ENCODE measurements around the gene GDI1. TPM values are rescaled to one million over a fixed set of nuclear protein-coding genes. Genes with fewer than 3 reads are reported as not detected.

The GDI1 gene
- total RNA-seq, 4 donors from 2014 or later = 105 to 160 (median 121) TPM

DNA sequence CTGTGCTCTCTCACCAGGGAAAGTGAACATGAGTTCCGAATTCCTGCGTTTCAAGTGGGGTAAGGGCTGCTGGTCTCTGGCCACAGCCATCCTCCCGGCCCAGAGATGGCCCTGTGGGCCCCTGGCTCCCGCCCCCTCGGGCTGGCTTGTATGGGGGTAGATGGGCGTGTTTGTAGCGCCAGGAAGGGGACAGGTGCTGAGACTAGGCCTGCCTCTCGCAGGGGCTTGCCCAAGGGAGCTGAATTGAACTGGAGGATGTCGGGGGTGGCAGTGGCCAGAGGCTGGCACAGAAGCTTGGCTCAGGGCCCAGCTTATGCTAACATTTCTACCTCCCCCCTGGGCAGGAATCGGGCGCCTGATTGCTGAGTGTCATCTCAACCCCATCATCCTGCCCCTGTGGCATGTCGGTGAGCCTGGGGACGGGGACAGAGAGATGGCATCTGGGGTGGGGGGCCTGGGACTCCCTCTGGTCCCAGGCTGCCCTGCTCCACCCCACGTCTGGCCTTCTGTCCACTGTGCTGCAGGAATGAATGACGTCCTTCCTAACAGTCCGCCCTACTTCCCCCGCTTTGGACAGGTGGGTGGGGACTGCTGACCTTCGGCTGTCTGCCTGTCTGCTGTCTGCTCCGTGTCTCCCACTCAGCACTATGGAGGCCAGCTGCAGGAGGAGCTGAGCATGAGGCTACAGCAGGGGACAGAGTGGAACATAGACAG, 17.1 kb upstream of the GDI1 start:
- no CpG with 5 or more reads among the region's 19 CpGs for WGBS, 2 donors (ENCODE audit: low coverage in 1 of 2)
- Histone ChIP-seq H3K27me3 (no peaks in the 10 kb centered on the region), H3K4me3 (no peak overlapping the region), H3K4me1 (peaks cover 0 to 12% (median 0%) of the 10 kb centered on the region in 3 donors), H3K9me3 (no peaks in the 10 kb centered on the region), H3K27ac (peak overlapping the region in 2 of 4 donors; percentile 56 to 57), H3K36me3 (peaks cover 0 to 9% of the 10 kb centered on the region in 2 donors)
- TF ChIP-seq EP300 (IDR thresholded peaks at IDR 0.05) (no peak), POLR2A (IDR thresholded peaks at IDR 0.05) (no peak), POLR2AphosphoS5 (IDR thresholded peaks at IDR 0.05) (no peak)
- TF ChIP-seq, protein P1, sequence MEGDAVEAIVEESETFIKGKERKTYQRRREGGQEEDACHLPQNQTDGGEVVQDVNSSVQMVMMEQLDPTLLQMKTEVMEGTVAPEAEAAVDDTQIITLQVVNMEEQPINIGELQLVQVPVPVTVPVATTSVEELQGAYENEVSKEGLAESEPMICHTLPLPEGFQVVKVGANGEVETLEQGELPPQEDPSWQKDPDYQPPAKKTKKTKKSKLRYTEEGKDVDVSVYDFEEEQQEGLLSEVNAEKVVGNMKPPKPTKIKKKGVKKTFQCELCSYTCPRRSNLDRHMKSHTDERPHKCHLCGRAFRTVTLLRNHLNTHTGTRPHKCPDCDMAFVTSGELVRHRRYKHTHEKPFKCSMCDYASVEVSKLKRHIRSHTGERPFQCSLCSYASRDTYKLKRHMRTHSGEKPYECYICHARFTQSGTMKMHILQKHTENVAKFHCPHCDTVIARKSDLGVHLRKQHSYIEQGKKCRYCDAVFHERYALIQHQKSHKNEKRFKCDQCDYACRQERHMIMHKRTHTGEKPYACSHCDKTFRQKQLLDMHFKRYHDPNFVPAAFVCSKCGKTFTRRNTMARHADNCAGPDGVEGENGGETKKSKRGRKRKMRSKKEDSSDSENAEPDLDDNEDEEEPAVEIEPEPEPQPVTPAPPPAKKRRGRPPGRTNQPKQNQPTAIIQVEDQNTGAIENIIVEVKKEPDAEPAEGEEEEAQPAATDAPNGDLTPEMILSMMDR (IDR thresholded peaks at IDR 0.05) = no peak
- peak; percentile 65 for ATAC-seq

DNA sequence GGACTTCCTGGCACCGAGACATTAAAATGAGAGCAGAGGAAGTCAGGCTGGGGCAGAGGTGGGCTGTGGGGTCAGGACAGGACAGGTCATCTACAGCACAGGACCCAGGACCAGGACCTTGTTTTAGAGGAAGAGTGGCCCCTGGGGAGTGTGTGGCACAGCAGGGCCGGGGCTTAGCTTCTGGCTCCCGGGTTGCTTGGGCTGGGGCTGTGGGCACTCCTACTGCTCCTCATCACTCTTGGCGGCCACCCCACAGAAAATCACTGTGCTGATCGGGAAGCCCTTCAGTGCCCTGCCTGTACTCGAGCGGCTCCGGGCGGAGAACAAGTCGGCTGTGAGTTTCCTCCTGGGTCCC, 16.6 kb upstream of the GDI1 start:
- ATAC-seq = peak; percentile 14
- TF ChIP-seq POLR2AphosphoS5 (IDR thresholded peaks at IDR 0.05) (no peak), POLR2A (IDR thresholded peaks at IDR 0.05) (no peak), EP300 (IDR thresholded peaks at IDR 0.05) (no peak)
- TF ChIP-seq, protein P1 (IDR thresholded peaks at IDR 0.05) = no peak
- Histone ChIP-seq H3K4me3 (no peak overlapping the region), H3K27ac (peak overlapping the region in 1 of 4 donors; percentile 56), H3K27me3 (no peaks in the 10 kb centered on the region), H3K36me3 (peaks cover 0 to 6% of the 10 kb centered on the region in 2 donors), H3K9me3 (no peaks in the 10 kb centered on the region), H3K4me1 (peaks cover 0 to 12% (median 0%) of the 10 kb centered on the region in 3 donors)
- no CpG with 5 or more reads among the region's 10 CpGs for WGBS, 2 donors (ENCODE audit: low coverage in 1 of 2)

DNA sequence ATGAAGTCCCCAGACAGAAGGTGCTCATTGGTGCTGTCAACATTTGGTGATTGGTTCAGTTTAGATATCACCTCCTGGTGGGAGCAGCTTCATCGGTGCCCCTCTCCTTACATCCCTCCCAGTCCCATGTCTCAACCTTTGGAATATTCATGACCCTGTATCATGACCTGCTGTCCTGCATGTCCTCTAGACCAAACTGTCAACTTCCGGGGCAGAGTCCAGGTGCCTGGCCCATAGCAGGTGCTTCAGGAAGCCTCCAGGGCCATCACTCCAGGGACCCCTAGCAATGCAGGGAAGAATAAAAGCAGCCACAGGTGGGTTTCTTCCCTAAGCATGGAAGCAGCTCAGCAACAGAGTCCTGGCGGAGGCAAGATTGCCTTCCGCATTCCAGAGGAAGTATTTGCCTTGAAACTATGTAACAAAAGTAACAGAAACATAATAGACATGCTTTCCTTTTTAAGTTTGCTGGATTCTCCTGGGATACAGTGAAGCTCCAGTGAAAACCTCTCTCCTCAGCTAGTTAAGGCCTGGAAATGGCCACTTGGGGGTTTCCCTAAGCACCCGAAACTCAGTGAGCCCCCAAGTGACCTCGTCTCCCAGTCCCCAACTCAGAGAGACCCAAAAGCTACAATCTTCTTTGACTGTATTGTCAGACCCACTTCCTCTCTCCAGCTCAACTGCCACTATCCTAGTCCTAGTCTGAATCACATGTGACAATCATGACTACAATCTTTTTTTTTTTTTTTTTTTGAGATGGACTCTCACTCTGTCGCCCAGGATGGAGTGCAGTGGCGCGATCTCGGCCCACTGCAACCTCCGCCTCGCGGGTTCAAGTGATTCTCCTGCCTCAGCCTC, 9.8 kb upstream of the GDI1 start:
- no peak for ATAC-seq
- H3K27ac ChIP-seq = peak overlapping the region in 2 of 4 donors; percentile 83 to 89
- WGBS, 2 donors (ENCODE audit: low coverage in 1 of 2) = 91 to 100% methylated on average over 1 to 3 of the region's 13 CpGs
- H3K9me3 ChIP-seq = no peaks in the 10 kb centered on the region
- no peaks in the 10 kb centered on the region for H3K27me3 ChIP-seq
- H3K4me3 ChIP-seq = peak overlapping the region in 1 of 2 donors; percentile 73
- peaks cover 0 to 8% of the 10 kb centered on the region in 2 donors for H3K36me3 ChIP-seq
- H3K4me1 ChIP-seq = peaks cover 0 to 39% (median 0%) of the 10 kb centered on the region in 3 donors
- no peak for TF ChIP-seq EP300 (IDR thresholded peaks at IDR 0.05)
- TF ChIP-seq POLR2A (IDR thresholded peaks at IDR 0.05) = no peak
- no peak for TF ChIP-seq POLR2AphosphoS5 (IDR thresholded peaks at IDR 0.05)
- TF ChIP-seq, protein P1 (IDR thresholded peaks at IDR 0.05) = no peak

DNA sequence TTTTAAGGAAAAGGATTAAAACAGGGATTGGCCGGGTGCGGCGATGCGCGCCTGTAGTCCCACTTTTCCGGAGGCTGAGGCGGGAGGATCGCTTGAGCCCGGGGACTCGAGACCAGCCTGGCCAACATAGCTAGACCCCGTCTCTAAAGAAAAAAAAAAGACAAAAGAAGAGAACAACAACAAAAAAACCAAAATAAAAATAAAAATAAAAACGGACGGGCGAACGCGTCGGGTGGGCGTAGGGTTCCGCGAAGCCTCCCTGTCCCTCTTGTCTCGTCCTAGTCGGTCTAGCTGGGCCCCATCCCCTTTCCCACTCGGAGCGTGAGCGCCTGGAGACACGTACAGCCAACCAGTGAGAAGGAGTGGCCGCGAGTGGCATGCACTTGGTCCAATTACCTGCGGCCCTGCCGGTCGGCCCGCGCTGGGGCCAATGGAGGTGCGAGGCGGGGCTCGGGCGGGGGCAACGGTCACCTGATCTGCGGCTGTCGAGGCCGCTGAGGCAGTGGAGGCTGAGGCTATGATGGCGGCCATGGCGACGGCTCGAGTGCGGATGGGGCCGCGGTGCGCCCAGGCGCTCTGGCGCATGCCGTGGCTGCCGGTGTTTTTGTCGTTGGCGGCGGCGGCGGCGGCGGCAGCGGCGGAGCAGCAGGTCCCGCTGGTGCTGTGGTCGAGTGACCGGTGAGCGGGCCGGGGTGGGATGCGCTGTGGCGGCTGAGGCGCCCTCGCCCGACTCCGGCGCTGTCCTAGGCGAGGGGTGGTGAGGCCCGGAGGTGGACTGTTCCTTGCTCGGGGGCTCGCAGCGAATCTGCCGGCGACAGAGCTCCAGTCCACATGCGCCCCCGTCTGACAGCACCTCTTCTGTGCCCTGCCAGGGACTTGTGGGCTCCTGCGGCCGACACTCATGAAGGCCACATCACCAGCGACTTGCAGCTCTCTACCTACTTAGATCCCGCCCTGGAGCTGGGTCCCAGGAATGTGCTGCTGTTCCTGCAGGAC, 8.5 kb upstream of the GDI1 start, which contains the start of gene ATP6AP1:
Gene ATP6AP1 (plus strand): TSS at position 502 of the 996 bp plus-strand sequence. CDS start 16 bp downstream, at position 518.
- no peaks in the 10 kb centered on the region for H3K9me3 ChIP-seq
- H3K27me3 ChIP-seq = no peaks in the 10 kb centered on the region
- H3K27ac ChIP-seq = peak within 1 kb of the TSS; percentile 45 to 89 (median 86)

More for the DNA sequence above, 8.5 kb upstream of the GDI1 start, which contains the start of gene ATP6AP1:
- peak; percentile 98 for ATAC-seq
- peaks cover 0 to 39% (median 0%) of the 10 kb centered on the region in 3 donors for H3K4me1 ChIP-seq
- 19 to 27% methylated on average over 4 to 13 of the region's 87 CpGs for WGBS, 2 donors (ENCODE audit: low coverage in 1 of 2)
- TF ChIP-seq POLR2A (IDR thresholded peaks at IDR 0.05) (peak; percentile 57 to 60), POLR2AphosphoS5 (IDR thresholded peaks at IDR 0.05) (peak; percentile 60)
- TF ChIP-seq, protein P1 (IDR thresholded peaks at IDR 0.05) = no peak
- H3K36me3 ChIP-seq = peaks cover 0 to 21% of the 10 kb centered on the region in 2 donors
- H3K4me3 ChIP-seq = peak within 1 kb of the TSS; percentile 69 to 73

All from gastroesophageal sphincter (tissue), 4 donors.